HCT116 (cell line): ENCODE results near the gene ACTN4. TPM values are rescaled to one million over a fixed set of nuclear protein-coding genes. Genes with fewer than 3 reads are reported as not detected.

Source experiments
- ATAC-seq: fragments of 200-7000 bp; cut with Tn5 transposase; 2 replicates; pipeline ENCODE4 v1.9.1; 2020; ENCODE audit warnings: mild to moderate bottlenecking, moderate library complexity
- BruUV-seq: library from RNA; stranded (reverse); fragments of 400-500 nt; replicated peaks from 2 replicates; lab custom pipeline; 2021; lab: Mats Ljungman, UMichigan
- CTCF ChIA-PET: fragments of 300-600 bp; sonication (Branson Sonifier 250); formaldehyde crosslinking; loops from one replicate; lab custom pipeline; 2021; ENCODE audit warnings: antibody characterized with exemption; lab: Charles Lee
- POLR2A ChIA-PET: fragments of 300-600, 350-600 bp; sonication (Branson Sonifier 250); formaldehyde crosslinking; loops from one replicate; lab custom pipeline; 2021; ENCODE audit warnings: antibody characterized with exemption; lab: Charles Lee
- RAD21 ChIA-PET, 2 experiments: fragments of 300-600 bp; sonication (Branson Sonifier 250); formaldehyde crosslinking; loops; one replicate each; lab custom pipeline; 2023; ENCODE audit warnings: low total read pairs in 2 of 2; ENCODE audit not compliant: uncharacterized antibody in 2 of 2, unreplicated experiment in 2 of 2, low non-redundant PET in 1 of 2; lab: Charles Lee
- DNase-seq: peaks from one replicate; pipeline ENCODE4 v3.0.0-alpha.2; 2010; ENCODE audit warnings: low read depth, low spot score
- H2AFZ ChIP-seq: fragments of 200-600 bp; shearing (Covaris generic), sonication (generic); 2 replicates; pipeline ENCODE4 v1.6.1; 2017; ENCODE audit warnings: low read depth, mixed run types, mixed read lengths, antibody characterized with exemption, low read length; ENCODE audit not compliant: poor library complexity, severe bottlenecking
- H3K27ac ChIP-seq: 2 replicates; pipeline ENCODE4 v1.5.1; 2012; ENCODE audit warnings: low read depth, low read length
- H3K27me3 ChIP-seq: fragments of 200-600 bp; sonication (generic); 2 replicates; pipeline ENCODE4 v1.6.1; 2016; ENCODE audit warnings: mixed run types, low read length, mixed read lengths; ENCODE audit not compliant: insufficient read depth
- H3K36me3 ChIP-seq, 2 experiments: fragments of 200-500 bp in 1 of 2; fragments of 200-600 bp in 1 of 2; sonication (Bioruptor generic) in 1 of 2; sonication (generic) in 1 of 2; 2 replicates each; pipeline versions ENCODE4 v1.5.1 to v1.6.1; 2014 to 2016; ENCODE audit warnings: low read length in 2 of 2, inconsistent platforms in 1 of 2, mixed read lengths in 1 of 2, mixed run types in 1 of 2; ENCODE audit not compliant: insufficient read depth in 2 of 2, control insufficient read depth in 1 of 2
- H3K4me1 ChIP-seq, 2 experiments: fragments of 200-600 bp in 1 of 2; sonication (generic) in 1 of 2; 2 replicates each; pipeline versions ENCODE4 v1.5.1 to v1.6.1; 2012 to 2017; ENCODE audit warnings: low read length in 2 of 2, inconsistent platforms in 1 of 2, mild to moderate bottlenecking in 1 of 2, mixed read lengths in 1 of 2, mixed run types in 1 of 2, moderate library complexity in 1 of 2; ENCODE audit not compliant: insufficient read depth in 2 of 2, control insufficient read depth in 1 of 2
- H3K4me2 ChIP-seq: fragments of 200-600 bp; sonication (generic); 2 replicates; pipeline ENCODE4 v1.6.1; 2017; ENCODE audit warnings: mixed run types, low read length, mixed read lengths
- H3K4me3 ChIP-seq, 2 experiments: fragments of 200-600 bp in 1 of 2; sonication (generic) in 1 of 2; replicated peaks in 1 of 2; 2 replicates each; pipeline ENCODE4 v1.5.1; 2011 to 2016; ENCODE audit warnings: low read length in 2 of 2, control low read depth in 1 of 2, low read depth in 1 of 2, mild to moderate bottlenecking in 1 of 2, mixed read lengths in 1 of 2, mixed run types in 1 of 2
- H3K79me2 ChIP-seq: fragments of 200-600 bp; sonication (generic); 2 replicates; pipeline ENCODE4 v1.6.1; 2017; ENCODE audit warnings: mild to moderate bottlenecking, mixed run types, low read length, moderate library complexity, mixed read lengths; ENCODE audit not compliant: insufficient read depth
- H3K9ac ChIP-seq: fragments of 200-600 bp; sonication (generic); 2 replicates; pipeline ENCODE4 v1.6.1; 2016; ENCODE audit warnings: low read length, mixed read lengths
- H3K9me2 ChIP-seq: fragments of 200-600 bp; sonication (generic), shearing (Covaris generic); 2 replicates; pipeline ENCODE4 v1.6.1; 2017; ENCODE audit warnings: mixed run types, mild to moderate bottlenecking, moderate library complexity; ENCODE audit not compliant: insufficient read depth
- H3K9me3 ChIP-seq, 2 experiments: fragments of 200-500 bp in 1 of 2; fragments of 200-600 bp in 1 of 2; sonication (Bioruptor generic) in 1 of 2; sonication (generic) in 1 of 2; 2 replicates each; pipeline ENCODE4 v1.6.1; 2014 to 2017; ENCODE audit warnings: low read length in 2 of 2, mixed read lengths in 2 of 2, inconsistent platforms in 1 of 2, low read depth in 1 of 2, mild to moderate bottlenecking in 1 of 2, mixed run types in 1 of 2, moderate library complexity in 1 of 2; ENCODE audit not compliant: control insufficient read depth in 1 of 2, insufficient read depth in 1 of 2
- H4K20me1 ChIP-seq: fragments of 200-600 bp; sonication (generic), shearing (Covaris generic); 2 replicates; pipeline ENCODE4 v1.6.1; 2017; ENCODE audit warnings: mixed run types, mild to moderate bottlenecking, moderate library complexity; ENCODE audit not compliant: insufficient read depth
- CEBPB ChIP-seq: IDR thresholded peaks from 2 replicates; pipeline ENCODE4 v1.6.1; 2012; ENCODE audit warnings: low read depth
- ELF1 ChIP-seq: IDR thresholded peaks from 2 replicates; pipeline ENCODE4 v1.6.1; 2012; ENCODE audit warnings: low read depth, borderline replicate concordance
- EZH2phosphoT487 ChIP-seq: fragments of 200-600 bp; IDR thresholded peaks from 2 replicates; pipeline ENCODE4 v1.6.1; 2018; ENCODE audit warnings: antibody characterized with exemption, borderline replicate concordance
- JUND ChIP-seq: IDR thresholded peaks from 2 replicates; pipeline ENCODE4 v1.6.1; 2012
- POLR2A ChIP-seq: IDR thresholded peaks from 2 replicates; pipeline ENCODE4 v1.7.0; 2011; ENCODE audit warnings: borderline replicate concordance; ENCODE audit not compliant: insufficient read depth, insufficient read length; ENCODE audit errors: extremely low read depth
- POLR2AphosphoS5 ChIP-seq: IDR thresholded peaks from 2 replicates; pipeline ENCODE4 v1.6.1; 2011; ENCODE audit warnings: mild to moderate bottlenecking, low read depth, low read length, moderate library complexity
- SRF ChIP-seq: IDR thresholded peaks from 2 replicates; pipeline ENCODE4 v1.6.1; 2012; ENCODE audit warnings: low read depth
- TCF7L2 ChIP-seq: IDR thresholded peaks from 2 replicates; pipeline ENCODE4 v1.7.0; 2011; ENCODE audit warnings: borderline replicate concordance, inconsistent platforms; ENCODE audit not compliant: insufficient read depth, insufficient read length; ENCODE audit errors: extremely low read depth
- YY1 ChIP-seq: IDR thresholded peaks from 2 replicates; pipeline ENCODE4 v1.6.1; 2011; ENCODE audit warnings: low read length, low read depth, moderate library complexity, mild to moderate bottlenecking; ENCODE audit not compliant: insufficient replicate concordance; ENCODE audit errors: extremely low read depth
- ZFX ChIP-seq: fragments of 450-650 bp; IDR thresholded peaks from 2 replicates; pipeline ENCODE4 v1.6.1; 2017
- ZNF274 ChIP-seq: fragments of 200-500 bp; sonication (Bioruptor generic); IDR thresholded peaks from 2 replicates; pipeline ENCODE4 v1.6.1; 2014; ENCODE audit warnings: mild to moderate bottlenecking, low read depth, low read length, inconsistent platforms
- intact Hi-C: fragments of 100-400 bp; cut with micrococcal nuclease; formaldehyde crosslinking; loops from 2 replicates; pipeline ENCODE4 v1.10.0; 2022
- total RNA-seq: library from RNA; stranded (reverse); gene quantifications from one replicate; pipeline ENCODE4 v1.2.1, GENCODE V29; 2021; ENCODE audit not compliant: unreplicated experiment
- TF ChIP-seq, protein P1 (sequence below), 3 experiments: fragments of 200-600 bp in 1 of 3; sonication (generic) in 1 of 3; IDR thresholded peaks in 2 of 3; conservative IDR thresholded peaks in 1 of 3; 2 replicates each; pipeline ENCODE4 v1.5.1; 2012 to 2017; ENCODE audit warnings: low read depth in 2 of 3, low read length in 2 of 3, antibody characterized with exemption in 1 of 3, borderline replicate concordance in 1 of 3, control low read depth in 1 of 3, mild to moderate bottlenecking in 1 of 3, mixed read lengths in 1 of 3, mixed run types in 1 of 3, moderate library complexity in 1 of 3; ENCODE audit not compliant: insufficient read depth in 1 of 3
- TF ChIP-seq, protein P2 (sequence below): IDR thresholded peaks from 2 replicates; pipeline ENCODE4 v1.6.1; 2012
- TF ChIP-seq, protein P3 (sequence below): IDR thresholded peaks from 2 replicates; pipeline ENCODE4 v1.6.1; 2012; ENCODE audit warnings: low read depth

ACTN4 gene
- total RNA-seq, 1 experiment from 2014 or later, result 651 TPM

DNA sequence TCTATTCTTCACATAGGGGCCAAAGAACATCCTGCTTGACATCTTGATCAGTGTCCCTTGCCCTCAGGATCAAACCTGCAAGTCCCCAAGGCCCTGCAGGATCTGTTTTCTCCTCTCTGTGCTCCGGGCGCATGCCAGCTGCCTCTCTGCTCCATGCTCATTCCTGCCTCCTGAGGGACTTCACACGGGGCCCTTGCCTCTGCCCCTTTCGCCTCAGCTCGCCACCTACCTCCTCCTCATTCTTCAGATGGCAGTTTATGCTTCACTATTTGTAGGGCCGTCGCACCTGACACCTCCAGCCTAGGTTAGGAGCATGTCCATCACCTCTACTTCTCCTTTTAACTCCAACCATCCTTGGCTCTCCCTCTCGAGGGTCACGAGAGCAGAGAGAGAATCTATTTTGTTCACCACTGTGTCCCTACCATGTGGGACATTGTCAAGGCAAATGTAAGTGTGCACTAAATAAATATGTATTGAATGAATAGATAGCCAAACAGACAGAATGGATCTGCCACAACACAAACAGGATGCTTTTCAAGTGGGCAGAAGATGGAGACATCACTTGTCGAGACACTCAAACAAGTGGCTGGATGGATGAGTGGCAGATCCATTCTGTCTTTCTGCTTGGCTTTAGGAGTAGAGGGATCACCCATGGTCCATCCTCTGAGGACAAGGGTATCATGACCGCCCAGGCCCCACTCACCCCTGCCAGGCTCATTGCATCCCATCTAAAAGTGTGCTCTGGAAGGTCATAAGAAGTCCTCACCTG, 29.6 kb downstream of the ACTN4 start:
- H3K4me1 ChIP-seq, result peaks cover 24 to 85% of the 10 kb centered on the region in 2 experiments
- H3K4me2 ChIP-seq, result no peak overlapping the region
- TF ChIP-seq EZH2phosphoT487, result no peak
- TF ChIP-seq SRF, result no peak
- TF ChIP-seq, protein P1, sequence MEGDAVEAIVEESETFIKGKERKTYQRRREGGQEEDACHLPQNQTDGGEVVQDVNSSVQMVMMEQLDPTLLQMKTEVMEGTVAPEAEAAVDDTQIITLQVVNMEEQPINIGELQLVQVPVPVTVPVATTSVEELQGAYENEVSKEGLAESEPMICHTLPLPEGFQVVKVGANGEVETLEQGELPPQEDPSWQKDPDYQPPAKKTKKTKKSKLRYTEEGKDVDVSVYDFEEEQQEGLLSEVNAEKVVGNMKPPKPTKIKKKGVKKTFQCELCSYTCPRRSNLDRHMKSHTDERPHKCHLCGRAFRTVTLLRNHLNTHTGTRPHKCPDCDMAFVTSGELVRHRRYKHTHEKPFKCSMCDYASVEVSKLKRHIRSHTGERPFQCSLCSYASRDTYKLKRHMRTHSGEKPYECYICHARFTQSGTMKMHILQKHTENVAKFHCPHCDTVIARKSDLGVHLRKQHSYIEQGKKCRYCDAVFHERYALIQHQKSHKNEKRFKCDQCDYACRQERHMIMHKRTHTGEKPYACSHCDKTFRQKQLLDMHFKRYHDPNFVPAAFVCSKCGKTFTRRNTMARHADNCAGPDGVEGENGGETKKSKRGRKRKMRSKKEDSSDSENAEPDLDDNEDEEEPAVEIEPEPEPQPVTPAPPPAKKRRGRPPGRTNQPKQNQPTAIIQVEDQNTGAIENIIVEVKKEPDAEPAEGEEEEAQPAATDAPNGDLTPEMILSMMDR (IDR thresholded peaks at IDR 0.05 in 2 of 3, conservative IDR thresholded peaks at IDR 0.05 in 1 of 3; ENCODE audit: borderline replicate concordance in 1 of 3, insufficient read depth in 1 of 3, low read depth in 2 of 3, low read length in 2 of 3), result no peak
- TF ChIP-seq POLR2AphosphoS5, result no peak
- TF ChIP-seq ZNF274, result no peak
- no peak for TF ChIP-seq JUND
- no peak for TF ChIP-seq ZFX
- no peak for TF ChIP-seq TCF7L2
- no peak for TF ChIP-seq ELF1
- TF ChIP-seq YY1, result no peak
- TF ChIP-seq POLR2A, result no peak
- TF ChIP-seq, protein P2, sequence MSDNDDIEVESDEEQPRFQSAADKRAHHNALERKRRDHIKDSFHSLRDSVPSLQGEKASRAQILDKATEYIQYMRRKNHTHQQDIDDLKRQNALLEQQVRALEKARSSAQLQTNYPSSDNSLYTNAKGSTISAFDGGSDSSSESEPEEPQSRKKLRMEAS, result no peak
- TF ChIP-seq, protein P3, sequence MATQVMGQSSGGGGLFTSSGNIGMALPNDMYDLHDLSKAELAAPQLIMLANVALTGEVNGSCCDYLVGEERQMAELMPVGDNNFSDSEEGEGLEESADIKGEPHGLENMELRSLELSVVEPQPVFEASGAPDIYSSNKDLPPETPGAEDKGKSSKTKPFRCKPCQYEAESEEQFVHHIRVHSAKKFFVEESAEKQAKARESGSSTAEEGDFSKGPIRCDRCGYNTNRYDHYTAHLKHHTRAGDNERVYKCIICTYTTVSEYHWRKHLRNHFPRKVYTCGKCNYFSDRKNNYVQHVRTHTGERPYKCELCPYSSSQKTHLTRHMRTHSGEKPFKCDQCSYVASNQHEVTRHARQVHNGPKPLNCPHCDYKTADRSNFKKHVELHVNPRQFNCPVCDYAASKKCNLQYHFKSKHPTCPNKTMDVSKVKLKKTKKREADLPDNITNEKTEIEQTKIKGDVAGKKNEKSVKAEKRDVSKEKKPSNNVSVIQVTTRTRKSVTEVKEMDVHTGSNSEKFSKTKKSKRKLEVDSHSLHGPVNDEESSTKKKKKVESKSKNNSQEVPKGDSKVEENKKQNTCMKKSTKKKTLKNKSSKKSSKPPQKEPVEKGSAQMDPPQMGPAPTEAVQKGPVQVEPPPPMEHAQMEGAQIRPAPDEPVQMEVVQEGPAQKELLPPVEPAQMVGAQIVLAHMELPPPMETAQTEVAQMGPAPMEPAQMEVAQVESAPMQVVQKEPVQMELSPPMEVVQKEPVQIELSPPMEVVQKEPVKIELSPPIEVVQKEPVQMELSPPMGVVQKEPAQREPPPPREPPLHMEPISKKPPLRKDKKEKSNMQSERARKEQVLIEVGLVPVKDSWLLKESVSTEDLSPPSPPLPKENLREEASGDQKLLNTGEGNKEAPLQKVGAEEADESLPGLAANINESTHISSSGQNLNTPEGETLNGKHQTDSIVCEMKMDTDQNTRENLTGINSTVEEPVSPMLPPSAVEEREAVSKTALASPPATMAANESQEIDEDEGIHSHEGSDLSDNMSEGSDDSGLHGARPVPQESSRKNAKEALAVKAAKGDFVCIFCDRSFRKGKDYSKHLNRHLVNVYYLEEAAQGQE, result no peak
- no peak for TF ChIP-seq CEBPB
- BruUV-seq, result no TSS peak
- CTCF ChIA-PET, result no interaction called here
- H3K27ac ChIP-seq, result no peak overlapping the region
- no peak overlapping the region for H3K9ac ChIP-seq
- intact Hi-C loops, result no loop called here
- peaks cover 0 to 42% of the 10 kb centered on the region in 2 experiments; a peak in 2 of 4 replicates for H3K36me3 ChIP-seq
- H4K20me1 ChIP-seq, result peaks cover 7% of the 10 kb centered on the region; the same call in 1 of the 2 replicates
- no peak for DNase-seq
- no peak overlapping the region for H3K4me3 ChIP-seq
- no peak for ATAC-seq
- H3K9me2 ChIP-seq, result no peaks in the 10 kb centered on the region
- RAD21 ChIA-PET, result no interaction called here
- no peak overlapping the region for H2AFZ ChIP-seq
- no peaks in the 10 kb centered on the region for H3K27me3 ChIP-seq
- H3K79me2 ChIP-seq, result peaks cover 97% of the 10 kb centered on the region
- POLR2A ChIA-PET, result no interaction called here
- H3K9me3 ChIP-seq, result no peaks in the 10 kb centered on the region; a peak in 1 of 4 replicates
